NCI-H748 treated with DMSO at 0.1 percent for 48 hours (cell line): ENCODE results near the gene SMG1.

Experiments
- DNase-seq: peaks from one replicate; lab custom pipeline; 2025; lab: John Stamatoyannopoulos, UW

SMG1 gene

GRCh38 chr16:18846416-18846815 is 79.8 kb downstream of the SMG1 start:
- no peak for DNase-seq

GRCh38 chr16:18842565-18842964 is 83.6 kb downstream of the SMG1 start:
- no peak for DNase-seq

GRCh38 chr16:18841833-18842525 is 84.2 kb downstream of the SMG1 start:
- no peak for DNase-seq

GRCh38 chr16:18839555-18839954 is 86.7 kb downstream of the SMG1 start:
- DNase-seq, result no peak

DNA sequence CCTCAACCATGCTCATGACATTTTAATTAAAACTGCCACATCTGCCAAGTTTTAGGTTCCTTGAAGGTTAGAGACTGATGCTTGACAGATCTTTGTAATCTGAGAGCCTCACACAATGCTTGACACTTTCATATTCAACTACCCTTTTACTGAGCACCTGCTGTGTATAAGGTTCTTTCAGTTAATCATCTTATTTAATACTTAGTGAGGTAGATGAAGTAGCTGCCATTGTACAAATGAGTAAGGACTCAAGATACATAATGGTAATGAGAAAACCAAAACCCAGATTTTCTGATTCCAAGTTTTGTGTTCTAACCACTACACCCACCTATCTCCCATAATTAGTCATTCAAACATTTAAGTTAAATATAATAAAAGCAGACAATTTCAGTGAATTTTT is 89.5 kb downstream of the SMG1 start:
- no peak for DNase-seq

DNA sequence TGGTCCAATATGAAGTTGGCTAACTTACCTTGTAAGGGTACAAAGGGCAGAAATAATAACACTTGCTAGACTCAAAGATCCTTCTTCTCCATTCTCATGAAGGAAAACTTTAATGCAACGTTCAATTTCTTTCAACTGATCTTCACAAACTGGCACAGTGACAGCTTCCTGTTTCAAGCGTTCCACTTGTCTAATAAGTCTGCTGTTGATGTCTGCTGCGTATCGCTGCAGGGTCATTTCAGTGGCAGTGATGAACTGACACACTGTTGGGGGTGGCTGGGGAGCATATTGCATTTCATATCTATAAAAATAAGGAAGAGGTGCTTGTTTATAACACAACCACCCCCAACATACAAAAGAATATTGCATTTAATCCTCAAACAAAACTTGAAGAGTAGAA is 91.3 kb downstream of the SMG1 start:
- no peak for DNase-seq

DNA sequence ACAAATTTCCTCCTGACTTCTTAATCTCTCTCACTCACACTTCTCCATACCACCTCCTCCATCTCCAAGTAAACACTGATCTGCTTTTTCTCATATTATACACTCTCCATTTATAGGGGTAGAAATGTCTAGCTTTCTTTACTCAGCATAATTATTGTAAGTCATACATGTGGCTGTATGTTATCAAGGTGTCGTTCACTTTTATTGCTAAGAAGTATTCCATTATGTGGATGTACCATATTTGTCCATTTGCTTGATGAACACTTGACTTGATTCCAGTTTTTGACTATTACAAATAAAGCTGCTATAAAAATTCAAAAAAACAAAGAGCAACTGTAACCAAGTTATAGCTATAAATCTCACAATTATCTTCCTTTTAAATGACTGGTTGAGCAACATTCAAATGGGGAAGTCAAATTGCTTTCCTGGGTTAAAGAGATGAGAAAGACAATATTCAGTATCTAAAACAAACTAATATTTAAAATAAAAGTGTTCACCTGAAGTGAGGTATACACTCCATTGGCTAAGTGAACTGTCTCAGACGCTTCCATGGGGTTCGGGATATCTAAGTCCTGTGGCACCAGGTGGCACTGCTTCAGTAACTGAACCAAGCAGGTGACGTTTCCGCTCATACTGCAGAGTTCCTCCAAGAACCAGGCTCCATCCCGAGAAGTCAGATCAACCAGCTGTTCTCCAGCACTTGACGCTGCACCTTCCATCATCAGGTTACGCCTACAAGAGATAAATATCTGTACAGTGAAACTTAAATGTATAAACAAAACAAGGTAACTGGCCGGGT is 92.3 kb downstream of the SMG1 start:
- no peak for DNase-seq

- DNase-seq, result no peak
Observed at GRCh38 chr16:18832613-18833012, 93.6 kb downstream of the SMG1 start.

- DNase-seq, result no peak
Observed at GRCh38 chr16:18832006-18832405, 94.2 kb downstream of the SMG1 start.

DNA sequence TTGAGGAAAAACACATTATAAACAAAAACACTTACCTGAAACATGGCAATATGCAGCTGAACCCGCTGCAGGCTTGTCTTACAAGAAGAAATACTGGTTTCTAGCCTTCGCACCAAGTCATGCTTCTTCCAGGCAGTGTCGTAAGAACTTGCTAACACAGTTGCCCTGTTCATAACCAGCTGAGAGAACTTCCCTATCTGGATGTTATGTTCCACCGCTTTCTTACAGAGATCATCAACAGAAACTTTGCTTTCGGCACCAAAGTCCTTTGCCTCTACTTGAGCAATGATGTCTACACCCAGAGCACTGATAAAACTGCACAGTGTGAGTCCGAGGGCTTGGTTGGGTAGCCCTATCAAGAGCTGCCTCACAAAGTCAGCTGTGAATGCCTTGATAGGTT is 97.0 kb downstream of the SMG1 start:
- DNase-seq, result no peak

- DNase-seq, result no peak
Observed at GRCh38 chr16:18827890-18828289, 98.3 kb downstream of the SMG1 start.

DNA sequence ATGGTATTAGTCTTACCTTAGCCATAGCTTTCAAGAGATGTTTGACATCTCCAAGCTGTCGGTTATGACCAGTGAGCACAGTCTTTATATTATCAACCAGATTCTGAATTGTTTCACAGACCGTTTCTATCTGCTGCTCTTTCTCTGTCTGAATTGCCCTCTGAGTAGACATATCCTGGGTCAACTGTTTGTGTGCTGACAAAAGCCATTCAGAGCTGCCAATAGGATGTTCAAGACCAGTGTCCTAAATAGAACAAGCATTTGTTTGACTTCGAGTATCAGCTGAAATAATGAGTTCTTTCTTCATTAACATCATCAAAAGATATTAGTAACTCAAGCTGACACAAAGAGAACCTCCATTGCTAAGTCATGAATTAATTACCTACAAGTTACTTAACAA is 109.9 kb downstream of the SMG1 start:
- no peak for DNase-seq

DNA sequence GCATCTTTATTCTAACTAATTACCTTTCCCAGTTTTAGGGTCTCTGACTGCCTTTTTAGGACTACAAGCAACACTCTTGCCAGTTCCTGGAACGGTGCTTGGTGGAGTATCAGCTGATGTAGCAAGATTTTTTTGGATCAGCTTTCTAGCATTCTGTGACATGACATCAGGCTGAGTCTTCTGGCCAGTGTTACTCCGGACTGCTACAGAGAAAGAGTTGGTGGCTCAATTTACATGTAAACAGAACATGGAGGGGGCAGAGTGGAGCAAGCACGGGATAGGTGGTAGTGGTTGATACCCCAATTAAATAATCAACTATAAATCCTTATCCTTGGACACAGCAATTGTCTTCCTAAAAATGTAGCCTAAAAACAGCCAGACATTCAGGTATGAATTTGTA is 114.3 kb downstream of the SMG1 start:
- DNase-seq, result no peak

DNA sequence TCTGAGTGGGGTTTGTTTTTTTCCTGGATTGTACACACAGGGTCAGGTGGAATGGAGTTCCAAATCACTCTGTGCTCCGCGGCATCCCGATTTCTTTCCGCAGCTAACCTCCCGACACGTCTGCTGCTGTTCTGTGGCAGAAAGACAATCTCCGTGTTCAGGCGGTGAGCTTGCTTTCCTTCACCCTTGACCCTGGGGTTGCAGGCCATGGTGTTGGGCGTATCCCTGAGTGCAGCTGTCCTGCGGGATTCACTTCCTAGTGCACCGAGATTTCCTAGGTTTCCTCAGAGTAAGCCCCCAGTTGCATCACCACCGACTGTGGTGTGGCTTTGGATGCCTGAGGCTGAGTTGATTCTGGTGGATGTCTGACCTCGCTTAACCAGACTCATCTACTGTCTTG is 117.0 kb downstream of the SMG1 start:
- DNase-seq, result no peak

GRCh38 chr16:18805257-18805773 is 120.9 kb downstream of the SMG1 start:
- DNase-seq, result no peak

- DNase-seq, result no peak
Observed at GRCh38 chr16:18804540-18804939, 121.7 kb downstream of the SMG1 start.

DNA sequence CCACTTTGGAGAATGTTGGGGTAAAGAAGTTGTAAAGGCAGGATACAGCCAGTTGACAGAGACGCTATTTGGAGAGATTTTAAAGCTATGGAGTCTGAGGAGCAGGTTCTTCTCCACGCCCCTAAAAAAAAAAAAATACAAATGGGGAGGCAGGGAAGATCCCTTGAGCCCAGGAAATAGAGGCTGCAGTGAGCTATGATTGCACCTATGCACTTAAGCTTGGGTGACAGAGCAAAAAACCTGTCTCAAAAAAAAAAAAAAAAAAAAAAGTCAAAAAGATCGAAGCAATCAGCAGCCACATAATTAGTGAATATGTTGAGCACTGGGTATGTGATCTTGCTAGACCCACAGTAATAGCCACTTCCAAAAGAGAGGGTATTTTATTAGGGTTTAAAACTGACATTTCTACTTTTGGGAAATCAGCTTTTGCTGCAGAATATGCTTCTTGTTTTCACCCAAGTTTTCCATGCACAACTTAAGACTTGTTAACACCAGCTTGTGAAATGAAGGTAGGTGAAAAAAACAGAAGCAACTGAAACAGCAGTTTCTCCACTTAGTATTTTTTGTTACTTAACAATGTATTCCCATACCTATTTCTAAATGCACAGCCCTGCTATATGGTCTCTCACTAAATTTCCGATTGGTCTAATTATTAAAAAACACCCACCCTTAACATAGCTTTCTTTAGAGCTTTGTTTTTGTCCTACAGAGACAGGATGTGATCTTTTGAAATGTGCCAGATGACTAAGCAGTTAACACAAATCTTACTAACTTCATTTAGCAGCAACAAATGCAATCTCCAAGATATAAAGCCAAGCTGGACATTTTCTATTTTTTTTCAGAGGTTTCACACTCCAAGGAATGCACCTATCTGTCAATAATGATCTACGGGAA is 122.4 kb downstream of the SMG1 start:
- no peak for DNase-seq

GRCh38 chr16:18802767-18803343 is 123.4 kb downstream of the SMG1 start:
- no peak for DNase-seq

DNA sequence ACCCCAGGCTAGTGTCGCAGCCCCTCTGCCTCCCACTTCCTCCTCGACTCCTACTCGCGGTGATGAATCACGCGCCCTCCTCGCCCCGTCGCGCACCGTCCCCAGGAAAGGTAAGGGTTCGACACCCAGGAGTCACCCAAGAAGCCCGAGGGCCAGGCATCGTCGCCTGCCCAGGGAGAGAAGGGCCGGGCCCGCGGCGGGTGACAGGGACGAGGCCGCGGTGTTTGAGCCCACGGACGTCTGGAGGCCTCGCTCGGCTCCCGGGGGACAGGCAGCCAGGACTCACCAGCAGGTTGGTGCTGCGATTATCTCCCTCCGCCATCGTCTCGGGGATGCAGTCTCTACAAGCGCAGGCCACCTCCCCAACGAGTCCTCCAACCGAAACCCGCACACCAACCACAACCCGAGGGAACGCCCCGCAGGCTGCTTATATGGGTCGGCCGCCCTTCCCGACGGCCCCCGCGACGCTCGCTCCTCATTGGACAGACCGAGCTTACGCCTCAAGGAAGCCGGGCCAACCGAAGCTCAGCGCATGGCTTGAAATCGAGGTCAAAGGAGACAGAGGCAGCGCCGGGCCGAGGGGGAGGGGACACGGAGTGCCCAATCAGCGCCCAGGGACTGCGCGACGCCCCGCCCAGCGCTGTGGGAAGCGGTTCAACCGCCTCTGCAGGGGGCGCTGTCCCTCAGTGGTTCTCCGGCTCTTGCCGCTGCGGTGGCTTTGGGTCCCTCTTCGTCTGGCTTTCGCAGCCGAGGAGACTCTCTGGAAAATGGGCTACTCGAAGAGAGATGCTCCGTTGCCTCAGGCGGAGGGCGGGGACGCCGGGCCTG is 124.8 kb downstream of the SMG1 start, which contains the start of gene ARL6IP1:
Gene ARL6IP1, minus strand, starts transcription at position 405 of the 828 bp plus-strand sequence. Its CDS starts 83 bp downstream, at position 322.
- DNase-seq, result peak; percentile 95

DNA sequence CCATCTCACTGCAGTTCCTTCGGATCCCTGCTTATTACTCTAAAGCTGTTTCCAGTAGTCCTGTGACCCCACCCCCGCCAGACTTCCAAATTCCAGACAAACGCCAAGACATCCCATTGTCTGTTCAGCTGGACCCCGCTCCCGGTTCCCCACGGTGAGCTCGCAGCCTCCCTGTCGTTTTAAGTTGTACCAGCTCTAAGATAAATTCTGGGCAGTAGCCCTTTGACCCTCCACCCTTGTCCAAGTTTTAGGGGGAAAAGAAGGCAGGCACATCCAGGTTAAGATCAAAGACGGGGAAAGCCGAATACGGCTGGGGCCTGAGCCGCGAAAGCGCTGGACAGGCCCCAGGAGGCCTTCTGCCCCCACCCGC is 125.4 kb downstream of the SMG1 start:
- no peak for DNase-seq

DNA sequence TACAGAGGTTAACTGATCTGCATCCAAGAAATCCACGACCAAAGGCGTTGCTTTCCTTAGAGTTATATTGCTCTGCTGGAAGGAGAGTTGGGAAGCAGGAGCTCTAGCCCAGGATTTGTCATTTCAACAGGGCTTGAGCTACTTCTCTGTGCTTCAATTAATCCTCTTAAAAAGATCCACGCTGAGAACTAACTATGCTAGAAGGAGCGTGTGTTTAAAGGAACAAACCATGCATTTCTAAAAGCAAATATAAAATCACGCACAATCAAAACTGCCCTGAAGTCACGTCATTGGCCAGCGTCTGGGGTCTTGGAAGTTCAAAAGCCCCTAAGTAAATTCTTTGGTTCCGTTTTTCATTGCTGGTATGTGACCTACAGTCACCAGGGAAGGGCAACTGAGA is 125.9 kb downstream of the SMG1 start:
- no peak for DNase-seq
